GM21619 (cell line): ENCODE results near the gene OSBPL10.
"Not testable (repeated sequence)": the region's sequence is repeated elsewhere in the genome, so short reads cannot be mapped to it uniquely, and the experiment has no call there.

Source experiments
- ATAC-seq: cut with Tn5 transposase; IDR thresholded peaks from one replicate; pipeline ENCODE4 v1.9.1; 2021; ENCODE audit not compliant: unreplicated experiment

Gene OSBPL10

DNA sequence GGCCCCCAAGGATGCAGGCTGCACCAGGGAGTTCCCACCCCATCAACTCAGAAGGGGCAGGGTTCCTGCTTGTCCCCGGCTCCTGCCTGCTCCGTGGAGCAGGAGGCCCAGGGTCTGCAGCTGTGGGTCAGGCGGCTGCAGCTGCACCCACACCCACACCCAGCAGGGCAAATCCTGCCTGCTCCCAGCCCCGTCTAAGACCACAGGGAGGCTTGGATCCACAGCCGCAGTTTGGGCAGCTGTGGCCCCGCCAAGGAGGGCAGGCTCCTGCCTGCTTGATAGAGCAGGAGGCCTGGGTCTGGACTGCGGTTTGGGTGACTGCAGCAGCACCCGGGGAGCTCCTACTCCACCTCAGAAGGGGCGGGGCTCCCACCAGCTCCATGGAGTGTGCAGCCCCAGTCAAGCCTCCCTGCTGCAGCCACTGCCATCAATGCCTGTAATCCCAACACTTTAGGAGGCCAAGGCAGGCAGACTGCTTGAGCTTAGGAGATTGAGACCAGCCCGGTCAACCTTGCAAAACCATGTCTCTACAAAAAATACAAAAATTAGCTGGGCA lies 163.6 kb downstream of the OSBPL10 start:
- ATAC-seq: no peak

DNA sequence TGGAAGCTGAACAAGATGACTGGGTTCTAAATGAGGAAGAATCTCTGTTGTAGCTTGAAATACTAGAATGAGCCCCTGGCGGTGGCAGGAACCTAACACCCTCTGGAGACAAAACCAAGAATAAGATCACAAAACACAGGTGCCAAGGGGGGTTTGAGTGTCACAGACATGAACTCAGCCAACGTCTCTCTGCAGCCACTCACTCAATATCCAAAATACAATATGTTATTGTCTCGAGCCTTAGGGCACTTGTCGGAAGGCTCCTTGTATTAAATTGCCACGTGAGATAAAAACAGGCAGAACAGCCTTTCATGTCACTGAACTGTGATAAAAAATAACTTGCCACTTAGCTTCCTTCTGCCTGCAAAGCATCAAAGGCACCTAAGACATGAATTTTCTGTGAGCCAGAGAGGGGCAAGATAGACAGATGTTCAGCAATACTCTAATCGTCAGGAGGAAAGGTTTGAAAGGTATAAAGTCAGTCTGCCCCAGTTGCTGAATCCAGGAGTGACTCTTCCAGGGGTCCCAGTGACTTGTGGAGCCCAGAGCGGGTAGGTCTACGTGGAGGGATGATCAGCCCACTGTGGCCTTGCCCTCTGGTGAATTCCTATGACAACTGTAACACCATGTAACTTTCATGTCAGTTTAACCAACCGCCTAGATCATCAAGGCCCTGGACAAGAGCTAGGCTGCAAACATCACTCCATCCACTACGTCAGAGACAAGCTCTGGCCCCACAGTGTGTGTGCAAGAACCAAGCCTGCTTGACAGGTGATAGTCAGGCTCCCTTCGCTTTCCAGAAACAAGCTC lies 165.2 kb downstream of the OSBPL10 start:
- no peak for ATAC-seq

DNA sequence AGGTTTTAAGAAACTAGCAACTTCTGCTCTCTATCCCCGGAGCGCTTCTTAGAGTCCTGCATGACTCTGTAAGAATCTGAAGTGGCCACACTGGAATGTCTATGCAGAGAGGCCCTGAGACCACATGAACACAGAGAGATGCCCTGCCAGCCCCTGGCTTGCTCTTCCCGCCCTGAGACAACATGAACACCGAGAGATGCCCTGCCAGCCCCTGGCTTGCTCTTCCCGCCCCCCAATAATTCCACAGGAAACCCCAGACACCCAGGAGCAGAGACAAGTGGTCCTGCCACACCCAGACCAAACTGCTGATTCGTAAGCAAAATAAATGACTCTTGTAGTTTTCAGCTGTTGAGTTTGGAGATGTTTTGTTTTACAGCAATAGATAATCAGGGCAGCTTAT lies 166.1 kb downstream of the OSBPL10 start:
- no peak for ATAC-seq

DNA sequence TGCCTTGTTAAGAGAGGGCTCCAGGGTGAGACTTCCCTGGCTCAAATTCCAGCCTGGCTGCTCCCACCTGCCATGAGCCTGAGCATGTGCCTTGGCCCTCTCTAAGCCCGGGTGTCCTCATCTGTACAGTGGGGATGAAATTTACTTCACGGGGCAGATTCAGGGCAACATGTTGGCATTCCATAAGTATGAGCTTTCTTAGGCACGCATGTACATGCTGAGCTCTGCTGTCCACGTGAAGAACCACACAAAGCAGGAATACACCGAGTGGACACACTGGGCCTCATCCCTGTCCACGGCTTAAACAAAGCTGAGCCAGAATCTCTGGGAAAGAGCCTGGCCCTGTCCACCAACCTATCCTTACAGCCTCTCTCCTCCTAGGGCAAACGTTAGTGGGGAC lies 167.4 kb downstream of the OSBPL10 start:
- no peak for ATAC-seq

DNA sequence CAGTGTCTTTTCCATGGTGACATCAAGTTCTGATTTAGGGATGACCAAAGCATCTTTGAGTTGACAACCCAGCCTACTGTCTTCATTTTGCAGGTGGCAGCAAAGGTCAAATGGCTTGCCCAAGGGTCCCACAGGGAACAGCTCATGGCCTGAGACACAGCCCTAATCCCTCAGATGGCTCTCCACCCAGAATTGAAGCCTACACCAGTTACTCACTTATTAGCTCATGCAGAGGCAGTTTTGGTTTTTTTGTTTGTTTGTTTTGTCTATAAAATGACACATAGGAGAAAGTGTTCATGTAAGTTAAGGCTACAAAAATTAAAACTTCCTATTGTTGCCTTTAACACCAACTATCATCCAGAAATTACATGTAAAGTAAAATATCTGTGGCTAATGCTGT lies 167.9 kb downstream of the OSBPL10 start:
- no peak for ATAC-seq

DNA sequence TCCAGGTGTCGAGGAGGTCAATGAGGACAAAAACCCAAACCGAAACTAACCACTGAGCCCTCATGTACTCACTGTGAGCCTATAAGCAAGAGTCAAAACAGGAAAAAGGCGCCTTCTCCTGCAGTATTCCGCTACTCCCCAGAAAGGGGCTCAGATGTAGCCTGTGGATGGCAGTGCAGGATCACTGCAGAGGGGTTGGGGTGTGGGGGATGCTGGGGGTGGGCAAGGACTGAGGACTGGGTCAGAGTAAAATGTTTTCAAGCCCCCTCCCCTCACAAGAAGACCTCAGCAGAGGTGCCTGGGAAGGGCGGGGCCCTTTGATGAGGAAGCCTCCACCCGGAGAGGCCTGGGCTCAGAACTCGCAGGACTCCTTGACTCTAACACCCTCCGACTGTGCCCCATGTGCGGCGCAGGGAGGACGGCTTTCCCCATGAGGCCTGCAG lies 170.1 kb downstream of the OSBPL10 start:
- ATAC-seq: no peak

DNA sequence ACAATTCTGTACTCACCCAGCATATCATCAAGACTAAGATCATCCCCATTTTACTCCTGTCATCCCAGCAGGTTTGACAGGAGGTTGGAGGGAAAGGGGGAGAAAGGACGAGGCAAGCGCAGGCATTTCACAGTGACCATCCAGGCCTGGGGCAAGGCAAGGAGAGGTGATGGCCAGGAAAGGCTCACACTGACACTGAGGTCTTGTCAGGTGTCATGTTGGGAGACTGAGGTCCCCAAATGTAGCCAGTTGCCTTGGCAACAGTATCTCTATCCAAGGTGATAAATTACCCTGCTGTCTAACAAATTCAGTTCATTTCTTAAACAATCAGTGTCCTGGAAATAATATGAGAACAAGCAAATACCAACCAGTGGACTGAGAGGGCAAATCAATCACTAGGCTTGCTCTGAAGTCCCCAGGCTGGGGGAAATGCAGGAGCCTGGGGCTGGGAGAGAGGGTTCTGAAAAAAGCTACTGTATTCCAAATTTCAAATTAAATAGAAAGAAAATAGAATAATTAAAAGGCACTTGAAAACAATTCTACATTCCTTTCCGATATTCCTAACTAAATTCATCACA lies 172.8 kb downstream of the OSBPL10 start:
- ATAC-seq: no peak

DNA sequence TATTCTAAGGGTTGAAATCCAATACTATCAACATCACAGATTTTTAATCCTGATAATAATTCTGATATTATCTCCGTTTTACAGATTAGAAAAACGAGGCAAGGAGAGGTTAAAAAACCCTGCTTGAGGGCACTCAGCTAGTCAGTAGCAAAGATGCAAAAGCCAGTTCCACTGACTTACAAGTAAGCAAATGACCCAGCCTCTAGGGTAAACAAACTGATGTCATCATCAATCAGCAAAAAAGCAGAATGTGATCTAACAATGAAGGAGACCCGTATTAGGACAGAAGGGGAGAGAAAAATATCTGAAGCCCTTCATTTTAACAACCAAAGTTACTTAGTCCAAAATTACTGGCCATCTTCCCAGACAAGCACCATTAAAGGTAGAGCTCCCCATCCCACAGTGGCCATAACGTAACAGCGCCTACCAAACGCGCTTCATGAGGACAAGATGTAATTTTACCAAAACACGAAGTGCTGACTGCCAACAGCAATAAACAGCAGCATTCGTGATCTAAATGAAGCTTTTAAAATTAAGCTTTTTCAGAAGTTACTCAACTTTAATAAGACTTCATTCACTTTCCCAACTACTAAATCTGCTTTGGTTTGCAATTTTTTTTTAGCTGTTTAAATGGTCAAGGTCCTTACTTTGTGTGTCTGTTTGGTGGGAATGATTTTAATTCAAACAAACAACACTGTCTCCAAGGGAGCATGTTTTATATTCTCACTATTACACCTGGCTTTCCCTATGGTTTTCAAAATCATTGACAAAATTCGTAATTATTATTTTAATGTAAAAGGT lies 176.6 kb downstream of the OSBPL10 start:
- ATAC-seq: no peak

DNA sequence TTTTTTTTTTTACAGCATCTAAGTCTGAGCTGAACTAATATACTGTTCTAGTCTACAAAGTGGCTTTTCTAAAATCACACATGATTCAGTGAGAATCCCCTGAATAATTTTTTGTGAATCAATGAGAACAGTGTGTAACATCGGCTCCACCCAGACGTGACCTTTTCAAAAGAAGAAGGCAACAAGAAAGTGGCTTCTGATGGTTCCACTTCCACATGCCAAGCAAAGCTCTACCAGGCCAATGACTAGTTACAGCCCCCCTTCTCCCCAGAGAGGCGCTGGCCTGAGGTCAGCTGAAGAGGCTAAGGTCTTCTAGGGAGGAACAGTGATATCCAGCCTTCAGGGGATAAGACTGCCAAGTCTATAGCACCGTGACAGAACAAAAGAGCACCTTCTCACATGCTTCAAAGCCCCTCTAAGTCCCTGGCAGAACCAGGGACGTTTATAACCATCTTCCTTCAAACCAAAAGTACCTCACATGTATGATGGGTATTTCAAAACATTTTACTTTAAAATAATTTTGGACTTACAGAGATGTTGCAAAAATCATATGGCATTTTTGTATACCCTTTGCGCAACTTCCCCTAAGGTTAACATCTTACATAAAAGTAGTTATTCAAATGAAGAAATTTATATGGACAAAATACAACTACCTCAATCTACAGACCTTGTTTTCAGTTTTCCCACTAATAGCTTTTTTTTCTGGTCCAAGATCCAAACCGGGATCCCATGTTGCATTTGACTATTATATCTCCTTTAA lies 177.9 kb downstream of the OSBPL10 start:
- no peak for ATAC-seq

DNA sequence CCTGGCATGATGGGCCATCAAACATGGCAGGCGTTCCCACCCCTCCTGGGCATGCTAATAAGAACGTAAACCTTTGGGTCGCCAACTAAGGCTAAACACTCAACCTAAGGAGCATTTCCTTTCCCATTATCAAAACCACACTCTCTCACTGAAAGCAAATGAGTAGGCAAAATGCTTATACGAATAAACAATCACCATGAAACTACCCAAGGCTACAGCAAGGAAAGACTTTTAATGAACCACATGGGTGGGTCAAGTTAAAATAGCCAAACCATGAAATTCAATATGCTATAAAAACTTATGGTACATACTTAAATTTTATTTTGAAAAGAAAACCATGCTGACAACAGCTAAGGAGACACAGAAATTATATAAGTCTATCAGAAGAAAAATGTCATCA lies 180.6 kb downstream of the OSBPL10 start:
- ATAC-seq: no peak

DNA sequence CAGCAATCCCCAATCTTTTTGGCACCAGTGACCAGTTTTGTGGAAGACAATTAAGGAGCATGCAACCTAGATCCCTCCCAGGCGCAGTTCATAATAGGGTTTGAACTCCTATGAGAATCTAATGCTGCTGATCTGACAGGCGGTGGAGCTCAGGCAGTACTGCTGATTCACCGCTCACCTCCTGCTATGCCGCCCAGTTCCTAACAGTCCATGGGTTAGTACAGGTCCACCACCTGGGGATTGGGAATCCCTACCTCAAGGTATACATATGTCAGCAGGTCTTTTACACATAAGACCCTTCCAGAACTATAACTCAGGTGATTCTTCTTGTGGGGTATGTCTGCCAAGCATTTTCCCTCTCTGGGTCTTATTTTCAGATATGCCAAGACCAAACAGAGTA lies 182.2 kb downstream of the OSBPL10 start:
- ATAC-seq: no peak

DNA sequence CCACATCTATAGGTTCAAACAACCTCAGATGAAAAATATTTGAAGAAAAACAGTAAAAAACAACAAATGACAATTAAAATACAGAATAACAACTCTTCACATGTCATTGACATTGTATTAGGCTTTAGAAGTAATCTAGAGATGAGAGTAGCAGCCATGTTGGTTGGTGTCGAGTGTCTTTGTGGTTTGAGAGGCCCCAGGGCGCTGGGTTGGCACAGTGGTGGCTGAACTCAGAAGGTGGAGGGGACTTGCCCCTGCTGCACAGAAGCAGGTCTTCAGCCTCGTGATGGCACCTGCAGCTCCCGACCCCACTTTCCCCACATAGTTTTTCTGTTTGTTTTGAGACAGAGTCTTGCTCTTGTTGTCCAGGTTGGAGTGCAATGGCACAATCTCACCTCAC lies 187.2 kb downstream of the OSBPL10 start:
- no peak for ATAC-seq

DNA sequence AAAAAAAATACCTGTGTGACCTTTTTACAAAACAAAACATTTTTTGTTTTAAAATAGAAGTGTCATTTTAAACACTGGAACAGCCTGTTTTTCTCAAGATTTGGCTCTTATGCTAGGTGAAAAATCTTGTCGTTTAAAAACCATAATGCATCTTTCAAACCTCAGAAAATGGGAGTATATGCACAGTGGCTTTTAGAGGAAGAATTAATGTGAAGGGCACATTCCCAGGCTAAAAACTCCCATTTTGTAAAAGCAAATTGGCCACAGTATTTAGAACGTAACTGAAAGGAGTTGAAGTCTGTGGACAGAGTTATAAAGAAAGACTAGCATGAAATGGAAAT lies 190.0 kb downstream of the OSBPL10 start:
- no peak for ATAC-seq

DNA sequence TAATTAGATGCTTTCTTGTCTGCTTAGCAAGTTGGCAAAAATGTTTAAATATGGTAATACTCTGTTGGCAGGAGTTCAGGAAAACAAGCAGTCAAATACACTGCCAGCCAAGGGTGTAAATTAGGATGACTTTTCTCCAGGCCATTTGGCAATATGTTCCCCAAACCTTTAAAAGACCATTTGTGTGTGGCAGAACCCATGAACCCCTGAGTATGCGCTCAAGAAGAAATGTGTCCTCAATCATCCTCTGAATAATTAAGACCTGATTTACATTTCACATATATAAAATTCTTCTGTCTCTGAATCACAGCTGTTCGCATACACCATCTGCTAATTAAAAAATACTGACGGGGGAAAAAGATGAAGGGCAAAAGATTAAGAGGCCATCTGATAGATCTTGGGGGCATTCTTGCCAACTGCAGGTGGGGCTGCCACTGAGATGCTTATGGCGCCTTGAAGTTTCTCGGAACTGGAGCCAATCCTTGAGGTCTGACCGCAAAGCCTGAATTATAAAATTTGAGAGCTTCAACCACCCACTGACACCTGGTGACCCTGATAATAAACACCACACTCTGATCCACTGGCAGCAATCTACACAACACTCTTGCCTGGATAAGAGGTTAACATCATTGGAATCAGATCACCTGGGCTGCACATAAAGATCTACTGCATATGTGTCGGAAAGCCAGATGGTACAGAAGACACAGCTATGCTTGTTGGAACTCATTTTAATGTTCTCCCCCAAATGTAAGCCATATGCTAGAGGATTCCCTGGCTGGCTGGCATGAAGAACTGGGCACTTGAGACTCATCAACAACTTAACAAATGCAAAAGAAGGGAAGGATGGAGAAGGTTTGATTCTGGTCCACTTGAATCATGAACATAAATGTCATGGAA lies 190.6 kb downstream of the OSBPL10 start:
- no peak for ATAC-seq

DNA sequence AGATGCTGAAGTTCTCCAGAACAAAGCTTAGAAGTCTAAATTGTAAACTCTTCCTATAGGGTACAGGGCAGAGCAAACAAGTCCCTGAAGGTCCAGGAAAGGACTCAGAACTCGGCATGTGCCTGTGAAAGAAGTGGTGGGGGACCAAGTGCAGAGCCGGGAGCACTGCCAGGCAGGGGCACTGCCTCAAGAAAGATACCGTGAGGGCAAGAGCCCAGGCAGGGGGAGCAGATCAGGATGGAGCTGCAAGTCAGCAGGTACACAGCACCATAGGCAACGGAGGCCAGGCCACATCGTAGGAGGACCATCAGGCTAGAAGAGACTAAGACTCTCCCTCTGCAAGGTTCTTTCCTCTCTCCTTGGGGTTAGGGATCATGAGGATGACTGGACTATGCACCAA lies 191.6 kb downstream of the OSBPL10 start:
- ATAC-seq: no peak

DNA sequence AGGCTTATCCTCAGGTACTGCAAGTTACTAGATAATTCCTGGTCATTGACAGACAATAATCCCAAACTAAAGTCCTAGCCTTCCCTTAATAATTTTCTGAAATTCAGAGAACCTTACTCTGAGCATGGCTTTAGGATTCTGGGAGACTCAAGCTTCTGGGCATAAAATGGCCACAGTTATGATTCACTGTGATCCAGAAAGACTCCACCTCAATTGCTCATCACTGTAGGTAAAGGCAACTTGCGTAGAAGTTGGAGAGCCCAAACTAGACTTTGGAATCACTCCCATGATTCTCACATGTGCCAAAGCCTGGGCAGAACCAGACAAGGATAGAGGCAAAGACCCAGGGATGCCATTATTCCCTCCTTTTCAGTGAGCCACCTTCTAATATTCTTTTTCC lies 195.3 kb downstream of the OSBPL10 start:
- no peak for ATAC-seq

DNA sequence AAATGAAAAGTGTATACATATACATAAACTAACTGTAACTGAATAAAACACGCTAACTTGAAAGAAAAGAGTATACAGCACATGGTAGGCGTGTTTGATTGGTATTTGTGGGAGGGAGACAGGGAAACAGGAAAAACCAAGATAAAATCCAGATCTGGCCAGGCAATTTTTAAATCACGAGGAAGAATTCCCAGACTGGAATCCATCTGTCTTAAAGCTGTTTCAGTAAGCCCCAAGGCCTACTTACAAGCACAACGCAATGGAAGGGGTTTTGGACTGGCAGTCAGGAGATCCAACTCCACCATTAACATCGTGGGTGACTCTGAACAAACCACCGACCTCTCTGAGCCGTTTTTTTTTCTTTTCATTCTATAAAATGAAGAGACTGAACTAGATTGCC lies 195.8 kb downstream of the OSBPL10 start:
- ATAC-seq: no peak

DNA sequence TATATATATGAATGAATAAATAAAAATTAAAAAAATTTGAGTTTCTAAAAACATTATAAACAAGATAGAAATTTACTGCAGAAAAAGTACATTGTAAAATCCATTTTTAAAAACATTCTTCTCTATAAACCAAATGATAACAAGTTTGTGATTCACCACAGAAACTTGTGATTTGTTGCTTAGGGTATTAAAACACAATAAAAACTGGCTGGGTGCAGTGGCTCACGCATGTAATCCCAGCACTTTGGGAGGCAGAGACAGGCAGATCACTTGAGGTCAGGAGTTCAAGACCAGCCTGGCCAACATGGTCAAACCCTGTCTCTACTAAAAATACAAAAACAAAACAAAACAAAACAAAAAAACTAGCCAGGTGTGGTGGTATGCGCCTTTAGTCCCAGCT lies 197.2 kb downstream of the OSBPL10 start:
- not testable (repeated sequence) for ATAC-seq

DNA sequence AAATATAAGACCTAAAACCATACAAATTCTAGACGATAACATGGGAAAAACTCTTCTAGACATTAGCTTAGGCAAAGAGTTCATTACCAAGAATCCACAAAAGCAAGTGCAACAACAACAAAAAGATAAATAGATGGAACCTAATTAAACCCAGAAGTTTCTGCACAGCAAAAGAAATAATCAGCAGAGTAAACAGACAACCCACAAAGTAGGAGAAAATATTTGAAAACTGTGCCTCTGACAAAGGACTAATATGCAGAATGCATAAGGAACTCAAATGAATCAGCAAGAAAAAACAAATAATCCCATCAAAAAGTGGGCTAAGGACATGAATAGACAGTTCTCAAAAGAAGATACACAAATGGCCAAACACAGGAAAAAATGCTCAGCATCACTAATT lies 198.8 kb downstream of the OSBPL10 start:
- ATAC-seq: not testable (repeated sequence)

DNA sequence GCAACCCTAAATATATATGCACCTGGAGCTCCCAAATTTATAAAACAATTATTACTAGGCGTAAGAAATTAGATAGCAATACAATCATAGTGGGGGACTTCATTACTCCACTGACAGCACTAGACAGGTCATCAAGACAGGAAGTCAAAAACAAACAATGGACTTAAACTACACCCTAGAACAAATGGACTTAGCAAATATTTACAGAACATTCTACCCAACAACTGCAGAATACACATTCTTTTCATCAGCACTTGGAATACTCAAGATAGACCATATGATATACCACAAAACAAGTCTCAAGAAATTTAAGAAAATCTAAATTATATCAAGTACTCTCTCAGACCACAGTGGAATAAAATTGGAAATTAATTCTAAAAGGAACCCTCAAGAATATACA lies 201.5 kb downstream of the OSBPL10 start:
- ATAC-seq: no peak
